ENCODE results near the gene SLC7A7. TPM values are rescaled to one million over a fixed set of nuclear protein-coding genes. Genes with fewer than 3 reads are reported as not detected.
A peak's percentile ranks its signal among the peaks of the same experiment; 100 is the strongest.
"Not testable (repeated sequence)": the region's sequence is repeated elsewhere in the genome, so short reads cannot be mapped to it uniquely, and the experiment has no call there.

SLC7A7 gene
- total RNA-seq, 1 donor from 2014 or later, result 33.7 TPM

- POLR2A ChIA-PET, result interaction anchor here (0.6 to 2.9 kb wide), 27 partner anchors 10 to 554 kb away, joined by 3 to 68 read pairs (median 8); partner anchors contain the start of genes ACIN1, C14orf119, HAUS4 and LRP10
- intact Hi-C loops (cut with micrococcal nuclease), result loop anchor here (2.0 to 5.0 kb wide), 5 partner anchors 18 to 535 kb away; partner anchors contain the start of genes PPP1R3E and RBM23
- TF ChIP-seq CTCF (IDR thresholded peaks at IDR 0.05), result no peak
- peaks cover 35% of the 10 kb centered on the region for H3K4me1 Mint-ChIP-seq
- no peaks in the 10 kb centered on the region for H3K9me3 Mint-ChIP-seq
- ATAC-seq (ENCODE audit: low read depth), result peak; percentile 1
- H3K27ac Mint-ChIP-seq, result peak overlapping the region; percentile 97
- no peaks in the 10 kb centered on the region for H3K27me3 Mint-ChIP-seq
- H3K4me3 Mint-ChIP-seq, result peak overlapping the region; percentile 93
- no peak for DNase-seq
- H3K36me3 Mint-ChIP-seq (ENCODE audit: low read depth), result peaks cover 58% of the 10 kb centered on the region
- CTCF ChIA-PET, result interaction anchor here (1.2 to 2.2 kb wide), 5 partner anchors 18 to 210 kb away, joined by 3 to 13 read pairs (median 7); no protein-coding TSS in a partner anchor
Measured at GRCh38 chr14:22767323-22767589, 48.0 kb downstream of the SLC7A7 start.

GRCh38 chr14:22766457-22767322, 48.5 kb downstream of the SLC7A7 start, which contains the start of gene OXA1L:
Gene OXA1L, plus strand, starts transcription at chr14:22766688. Its CDS starts 14 bp downstream, at chr14:22766702.
- H3K36me3 Mint-ChIP-seq (ENCODE audit: low read depth), result peaks cover 59% of the 10 kb centered on the region
- intact Hi-C loops (cut with micrococcal nuclease), result loop anchor here (1.0 to 5.0 kb wide), 10 partner anchors 18 to 536 kb away; partner anchors contain the start of genes DAD1, MRPL52, PPP1R3E and PSMB5
- peaks cover 35% of the 10 kb centered on the region for H3K4me1 Mint-ChIP-seq

GRCh38 chr14:22764382-22764781, 50.9 kb downstream of the SLC7A7 start:
- peaks cover 48% of the 10 kb centered on the region for H3K36me3 Mint-ChIP-seq (ENCODE audit: low read depth)

More at GRCh38 chr14:22766457-22767322, 48.5 kb downstream of the SLC7A7 start, which contains the start of gene OXA1L:
- DNase-seq (peak; percentile 79), ATAC-seq (ENCODE audit: low read depth) (peak; percentile 89)
- Mint-ChIP-seq H3K27ac (peak within 1 kb of the TSS; percentile 97), H3K4me3 (peak within 1 kb of the TSS; percentile 93), H3K9me3 (peaks cover 3% of the 10 kb centered on the region), H3K27me3 (no peaks in the 10 kb centered on the region)
- ChIA-PET POLR2A (interaction anchor here (0.6 to 2.9 kb wide), 51 partner anchors 9 to 555 kb away, joined by 3 to 68 read pairs (median 6); partner anchors contain the start of genes ABHD4, ACIN1, C14orf119 and DAD1), CTCF (interaction anchor here (0.7 to 2.2 kb wide), 15 partner anchors 18 to 291 kb away, joined by 3 to 15 read pairs (median 4); partner anchors contain the start of gene MRPL52)
- no peak for TF ChIP-seq CTCF (IDR thresholded peaks at IDR 0.05)

GRCh38 chr14:22761734-22762133, 53.5 kb downstream of the SLC7A7 start:
- no peak overlapping the region for H3K27ac Mint-ChIP-seq
- peaks cover 32% of the 10 kb centered on the region for H3K36me3 Mint-ChIP-seq (ENCODE audit: low read depth)
- peaks cover 16% of the 10 kb centered on the region for H3K4me1 Mint-ChIP-seq
- DNase-seq (no peak), ATAC-seq (ENCODE audit: low read depth) (no peak)
- H3K27me3 Mint-ChIP-seq, result no peaks in the 10 kb centered on the region
- peaks cover 5% of the 10 kb centered on the region for H3K9me3 Mint-ChIP-seq
- ChIA-PET POLR2A (interaction anchor here (0.6 to 0.7 kb wide), 2 partner anchors 32 to 48 kb away, joined by 3 to 4 read pairs; no protein-coding TSS in a partner anchor), CTCF (interaction anchor here (1.5 kb wide), 1 partner anchor 11 kb away, joined by 3 read pairs; no protein-coding TSS in a partner anchor)
- H3K4me3 Mint-ChIP-seq, result no peak overlapping the region
- no peak for TF ChIP-seq CTCF (IDR thresholded peaks at IDR 0.05)
- intact Hi-C loops (cut with micrococcal nuclease), result no loop called here

More at GRCh38 chr14:22764382-22764781, 50.9 kb downstream of the SLC7A7 start:
- intact Hi-C loops (cut with micrococcal nuclease), result no loop called here
- H3K4me3 Mint-ChIP-seq, result no peak overlapping the region
- DNase-seq (no peak), ATAC-seq (ENCODE audit: low read depth) (no peak)
- H3K9me3 Mint-ChIP-seq, result peaks cover 5% of the 10 kb centered on the region
- peaks cover 34% of the 10 kb centered on the region for H3K4me1 Mint-ChIP-seq
- no peaks in the 10 kb centered on the region for H3K27me3 Mint-ChIP-seq
- H3K27ac Mint-ChIP-seq, result no peak overlapping the region
- ChIA-PET CTCF (no interaction called here), POLR2A (no interaction called here)
- TF ChIP-seq CTCF (IDR thresholded peaks at IDR 0.05), result no peak

GRCh38 chr14:22757972-22758650, 57.1 kb downstream of the SLC7A7 start:
- H3K36me3 Mint-ChIP-seq (ENCODE audit: low read depth), result peaks cover 25% of the 10 kb centered on the region
- ATAC-seq (ENCODE audit: low read depth); H3K27me3 Mint-ChIP-seq; DNase-seq; H3K27ac Mint-ChIP-seq; H3K4me1 Mint-ChIP-seq; H3K9me3 Mint-ChIP-seq; H3K4me3 Mint-ChIP-seq; intact Hi-C loops (cut with micrococcal nuclease): not testable (repeated sequence)
- POLR2A ChIA-PET, result interaction anchor here (0.7 kb wide), 1 partner anchor 411 kb away, joined by 8 read pairs; no protein-coding TSS in a partner anchor
- CTCF ChIA-PET, result interaction anchor here (1.8 kb wide), 1 partner anchor 9 kb away, joined by 6 read pairs; no protein-coding TSS in a partner anchor
